Right atrium auricular region (tissue), 2 donors: ENCODE measurements around the gene SND1. TPM values are rescaled to one million over a fixed set of nuclear protein-coding genes. Genes with fewer than 3 reads are reported as not detected.

ENCODE experiments used
- DNase-seq: peaks from one replicate; pipeline ENCODE4 v3.0.0-alpha.2; 2019; ENCODE audit warnings: low spot score
- H3K27ac ChIP-seq, 2 donors: fragments of 200-600 bp; sonication (generic); 1 replicate in 1 of 2; 2 replicates in 1 of 2; pipeline ENCODE4 v1.5.1; 2016 to 2019
- H3K27me3 ChIP-seq, 2 donors: fragments of 200-600 bp; sonication (generic); one replicate each; pipeline versions ENCODE4 v1.5.1 to v1.6.0; 2017 to 2019
- H3K36me3 ChIP-seq: fragments of 200-600 bp; sonication (generic); one replicate; pipeline ENCODE4 v1.5.1; 2016
- H3K4me1 ChIP-seq, 2 donors: fragments of 200-600 bp; sonication (generic); one replicate each; pipeline versions ENCODE4 v1.5.1 to v1.6.0; 2017 to 2019
- H3K4me3 ChIP-seq, 2 donors: fragments of 200-600 bp; sonication (generic); 1 replicate in 1 of 2; 2 replicates in 1 of 2; pipeline ENCODE4 v1.5.1; 2017 to 2019; ENCODE audit warnings: mild to moderate bottlenecking in 1 of 2, moderate library complexity in 1 of 2
- H3K9me3 ChIP-seq, 2 donors: fragments of 200-600 bp; sonication (generic); one replicate each; pipeline ENCODE4 v1.5.1; 2019
- CTCF ChIP-seq, 2 donors: fragments of 200-600 bp; sonication (generic); IDR thresholded peaks; one replicate each; pipeline ENCODE4 v1.5.1; 2019; ENCODE audit warnings: antibody characterized with exemption in 2 of 2
- total RNA-seq, 2 donors: library from RNA; depleted of rRNA; stranded (reverse); fragments of >200 nt; gene quantifications; one replicate each; pipeline ENCODE4 v1.1.0, GENCODE V29; 2016

Gene SND1
- total RNA-seq, 2 donors from 2014 or later, result 69.4 to 77.6 TPM

GRCh38 chr7:127824682-127825081 lies 172.7 kb downstream of the SND1 start:
- Histone ChIP-seq H3K4me1 (no peaks in the 10 kb centered on the region), H3K27me3 (no peaks in the 10 kb centered on the region), H3K36me3 (no peaks in the 10 kb centered on the region), H3K4me3 (no peak overlapping the region), H3K27ac (no peak overlapping the region), H3K9me3 (no peaks in the 10 kb centered on the region)
- DNase-seq, result no peak
- TF ChIP-seq CTCF (IDR thresholded peaks at IDR 0.05), result no peak

- H3K27me3 ChIP-seq, result no peaks in the 10 kb centered on the region
- TF ChIP-seq CTCF (IDR thresholded peaks at IDR 0.05), result no peak
- no peak overlapping the region for H3K27ac ChIP-seq
- no peaks in the 10 kb centered on the region for H3K9me3 ChIP-seq
- H3K4me3 ChIP-seq, result no peak overlapping the region
- H3K36me3 ChIP-seq, result no peaks in the 10 kb centered on the region
- DNase-seq, result no peak
- peaks cover 0 to 8% of the 10 kb centered on the region in 2 donors for H3K4me1 ChIP-seq
Measured at GRCh38 chr7:127828843-127829500, 177.0 kb downstream of the SND1 start.

- DNase-seq, result no peak
- H3K4me1 ChIP-seq, result peaks cover 0 to 8% of the 10 kb centered on the region in 2 donors
- no peaks in the 10 kb centered on the region for H3K9me3 ChIP-seq
- no peaks in the 10 kb centered on the region for H3K27me3 ChIP-seq
- no peaks in the 10 kb centered on the region for H3K36me3 ChIP-seq
- H3K27ac ChIP-seq, result no peak overlapping the region
- no peak overlapping the region for H3K4me3 ChIP-seq
- TF ChIP-seq CTCF (IDR thresholded peaks at IDR 0.05), result no peak
Measured at GRCh38 chr7:127831318-127832219, 179.6 kb downstream of the SND1 start.

- H3K27me3 ChIP-seq, result no peaks in the 10 kb centered on the region
- no peaks in the 10 kb centered on the region for H3K36me3 ChIP-seq
- no peak for DNase-seq
- H3K9me3 ChIP-seq, result no peaks in the 10 kb centered on the region
- no peak for TF ChIP-seq CTCF (IDR thresholded peaks at IDR 0.05)
- peaks cover 0 to 8% of the 10 kb centered on the region in 2 donors for H3K4me1 ChIP-seq
- no peak overlapping the region for H3K27ac ChIP-seq
- no peak overlapping the region for H3K4me3 ChIP-seq
Measured at GRCh38 chr7:127832592-127832991, 180.6 kb downstream of the SND1 start.

GRCh38 chr7:127833641-127834040 lies 181.6 kb downstream of the SND1 start:
- no peak for TF ChIP-seq CTCF (IDR thresholded peaks at IDR 0.05)
- no peak for DNase-seq
- no peaks in the 10 kb centered on the region for H3K9me3 ChIP-seq
- no peak overlapping the region for H3K27ac ChIP-seq
- H3K4me1 ChIP-seq, result peaks cover 0 to 12% of the 10 kb centered on the region in 2 donors
- no peak overlapping the region for H3K4me3 ChIP-seq
- H3K27me3 ChIP-seq, result no peaks in the 10 kb centered on the region
- H3K36me3 ChIP-seq, result no peaks in the 10 kb centered on the region
